HG03558 (cell line): ENCODE data around the gene PIK3C2A.

Experiments used
- ATAC-seq: cut with Tn5 transposase; IDR thresholded peaks from one replicate; pipeline ENCODE4 v1.9.1; 2021; ENCODE audit warnings: moderate number of reproducible peaks; ENCODE audit not compliant: unreplicated experiment; ENCODE audit errors: extremely low read depth

The PIK3C2A gene

DNA sequence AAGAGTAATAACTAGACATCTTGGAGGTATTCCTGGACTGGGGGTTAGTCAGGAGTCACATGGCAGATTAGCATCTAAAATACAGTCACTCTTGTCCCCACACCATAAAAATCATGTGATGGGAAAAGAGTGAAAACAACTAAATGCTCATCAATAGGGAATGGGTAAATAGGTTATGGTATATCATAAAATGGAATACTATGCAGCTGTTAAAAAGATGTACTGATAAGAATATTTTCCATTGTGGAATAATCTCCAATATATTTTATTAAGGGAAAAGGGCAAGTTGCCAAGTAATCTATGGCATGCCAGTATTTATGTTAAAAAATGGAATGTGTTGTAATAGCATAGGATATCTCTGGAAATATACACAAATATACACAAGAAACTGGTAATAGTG lies 6.6 kb upstream of the PIK3C2A start:
- ATAC-seq = no peak

DNA sequence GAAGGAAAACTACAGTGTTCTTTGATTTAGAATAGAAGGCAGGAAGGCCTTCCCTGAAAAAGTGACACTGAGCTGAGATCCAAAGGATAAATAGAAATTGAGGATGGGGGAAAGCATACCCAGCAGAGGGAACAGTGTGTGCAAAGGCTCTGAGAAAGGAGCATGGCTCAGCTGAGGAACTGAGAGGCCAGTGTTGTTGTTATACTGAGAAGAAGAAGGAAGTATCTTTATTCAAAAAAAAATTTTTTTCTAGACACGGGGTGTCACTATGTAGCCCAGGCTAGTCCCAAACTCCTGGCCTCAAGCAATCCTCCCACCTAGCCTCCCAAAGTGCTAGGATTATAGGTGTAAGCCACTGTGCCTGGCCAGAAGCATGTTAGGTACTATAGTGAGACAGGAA lies 3.5 kb upstream of the PIK3C2A start:
- no peak for ATAC-seq

DNA sequence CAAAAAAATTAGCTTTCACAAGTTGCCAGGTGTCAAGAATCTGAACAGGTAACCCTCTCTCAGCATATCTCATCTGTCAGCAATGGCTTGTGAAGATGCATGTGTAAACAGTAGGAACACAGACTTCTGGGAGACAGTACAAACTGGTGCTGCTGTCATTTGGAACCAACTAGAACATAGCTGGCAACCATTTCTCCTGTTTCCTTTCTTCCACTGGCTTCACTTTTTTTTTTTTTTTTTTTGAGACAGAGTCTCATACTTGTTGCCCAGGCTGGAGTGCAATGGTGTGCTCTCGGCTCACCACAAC lies 2.1 kb upstream of the PIK3C2A start:
- no peak for ATAC-seq

DNA sequence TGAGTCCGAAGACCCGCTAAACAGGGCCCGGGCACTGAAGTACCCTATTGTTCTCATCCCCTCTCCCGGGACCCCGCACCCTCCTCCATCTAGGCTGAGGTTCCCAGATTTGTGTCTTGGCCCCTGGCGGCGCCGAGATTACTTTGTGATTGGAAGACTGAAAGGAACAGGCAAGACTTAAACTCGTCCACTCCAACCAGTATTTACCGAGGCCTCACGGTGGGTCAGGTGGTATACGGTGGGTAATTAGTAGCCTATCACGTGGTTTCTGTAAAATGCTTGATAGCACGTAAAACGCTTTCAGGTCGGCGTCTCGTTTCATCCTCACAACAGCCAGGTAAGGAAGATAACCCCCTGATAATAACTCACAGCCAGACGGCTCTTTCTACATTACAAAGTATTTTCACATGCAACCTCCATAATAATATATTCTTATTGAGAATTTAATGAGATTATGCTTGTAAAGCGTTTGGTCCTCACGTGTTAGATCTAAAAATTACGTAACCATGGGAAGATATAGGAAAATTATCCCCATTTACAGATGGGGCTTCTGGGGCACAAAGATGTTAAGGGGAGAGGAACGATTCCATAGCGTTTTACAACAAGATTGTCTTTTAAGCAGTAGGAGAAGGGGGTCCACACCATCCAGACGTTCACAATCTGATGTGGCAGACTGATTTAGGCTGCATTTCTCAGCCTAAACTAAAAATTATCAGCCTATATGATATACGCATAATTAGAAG lies 642 bp upstream of the PIK3C2A start:
- peak; percentile 34 for ATAC-seq

DNA sequence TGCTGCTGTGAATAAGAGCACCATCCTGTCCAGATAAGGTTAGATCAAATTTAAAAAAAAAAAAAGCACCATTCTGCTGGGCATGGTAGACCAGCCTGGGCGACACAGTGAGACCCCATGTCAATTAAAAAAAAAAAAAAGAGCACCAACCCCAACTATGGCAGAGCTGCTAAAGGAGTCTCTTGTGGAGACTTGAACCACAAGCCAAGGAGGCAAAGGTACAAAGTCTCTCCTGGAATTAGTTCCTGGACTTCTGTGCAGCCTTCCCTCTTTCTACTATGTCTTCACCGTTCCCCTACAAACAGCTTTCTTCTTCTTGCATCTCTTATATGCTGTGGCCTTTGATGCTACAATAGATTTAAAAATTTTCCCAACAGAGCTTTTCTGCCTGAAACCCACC lies 1.3 kb downstream of the PIK3C2A start:
- ATAC-seq = no peak

DNA sequence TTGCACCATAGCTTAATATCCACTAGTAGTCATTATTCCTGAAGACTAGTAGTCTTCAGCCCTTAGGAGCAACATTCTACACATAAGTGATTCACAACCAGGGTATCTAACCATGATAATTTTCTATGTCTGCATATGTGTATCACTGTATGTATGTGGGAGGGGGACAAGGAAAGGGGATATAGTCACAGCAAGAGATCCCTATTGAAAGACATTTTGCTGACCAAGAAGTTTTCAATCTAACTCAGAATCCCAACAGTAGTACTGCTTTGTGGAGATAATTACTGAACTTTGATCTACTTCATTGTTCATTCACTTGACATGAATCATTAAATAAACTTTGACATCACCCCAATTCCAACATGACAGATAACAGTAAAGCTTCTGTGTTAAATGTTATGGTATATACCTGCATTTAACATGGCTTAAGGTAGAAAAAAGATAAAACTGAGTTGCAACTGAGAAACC lies 10.3 kb downstream of the PIK3C2A start:
- ATAC-seq = no peak

DNA sequence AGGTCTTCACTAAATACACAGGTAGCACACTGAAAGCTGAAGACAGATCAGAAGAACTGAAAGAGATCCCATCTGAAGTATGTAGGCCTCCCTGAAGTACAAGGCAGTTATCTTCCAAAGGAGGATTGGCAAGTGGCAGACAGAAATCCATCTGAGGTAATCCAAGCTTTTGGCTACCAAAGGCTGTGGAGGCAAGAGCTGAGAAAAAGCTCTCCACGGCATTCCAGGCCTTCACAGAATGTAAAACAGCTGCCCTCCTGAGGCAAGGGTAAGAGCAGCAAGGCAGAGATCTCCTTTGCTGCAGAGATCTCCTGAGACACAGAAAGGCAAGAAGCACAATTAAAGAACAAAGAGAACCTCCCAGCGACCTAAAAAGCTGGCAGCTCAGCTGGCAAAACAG lies 19.1 kb downstream of the PIK3C2A start:
- ATAC-seq = no peak

DNA sequence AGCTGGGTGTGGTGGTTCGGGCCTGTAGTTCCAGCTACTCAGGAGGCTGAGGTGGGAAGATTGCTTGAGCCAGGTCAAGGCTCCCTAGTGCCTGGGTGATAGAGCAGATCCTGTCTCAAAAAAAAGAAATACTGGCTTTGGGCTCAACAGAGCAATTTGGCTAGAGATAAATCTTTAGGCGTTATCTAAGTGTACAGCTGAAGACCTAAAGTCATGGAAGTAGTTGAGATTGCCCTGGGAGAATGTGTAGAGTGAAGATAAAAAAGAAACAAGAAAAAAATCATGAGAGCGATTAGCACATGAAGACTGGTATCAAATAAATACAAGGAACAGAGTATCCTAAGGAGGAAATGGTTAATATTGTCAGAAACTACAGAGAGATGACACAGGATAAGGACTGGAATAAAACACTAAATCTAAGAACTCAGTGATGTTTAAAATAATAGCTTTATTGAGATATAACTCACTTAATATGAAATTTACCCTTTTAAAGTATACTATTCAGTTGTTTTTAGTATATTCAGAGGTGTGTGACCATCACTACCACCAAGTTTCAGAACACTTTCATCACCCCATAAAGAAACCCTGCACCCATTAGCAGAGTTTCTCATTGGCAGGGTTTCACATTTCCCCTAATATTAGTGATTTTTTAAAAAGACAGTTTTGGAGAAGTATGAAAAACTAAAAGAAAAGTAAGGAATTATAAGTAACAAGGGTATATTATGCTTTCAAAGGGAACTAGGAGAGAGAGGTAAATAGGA lies 20.7 kb downstream of the PIK3C2A start:
- no peak for ATAC-seq

DNA sequence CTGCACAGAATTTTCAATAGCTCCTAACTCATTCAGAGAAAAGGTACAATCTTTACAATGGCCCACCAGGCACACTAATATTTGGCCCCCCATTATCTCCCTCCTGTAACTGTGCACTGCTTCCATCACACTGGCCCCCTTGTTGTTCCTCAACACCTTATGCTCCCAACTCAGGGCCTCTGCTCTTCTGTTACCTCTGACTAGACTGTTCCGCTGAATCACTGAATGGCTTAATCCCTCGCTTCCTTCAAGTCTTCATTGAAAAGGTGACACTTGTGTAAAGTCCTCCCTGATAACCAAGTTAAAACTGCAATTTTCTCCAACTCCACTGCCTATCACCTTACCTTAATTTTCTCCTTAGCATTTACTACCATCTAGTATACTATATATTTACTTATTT lies 21.8 kb downstream of the PIK3C2A start:
- no peak for ATAC-seq

DNA sequence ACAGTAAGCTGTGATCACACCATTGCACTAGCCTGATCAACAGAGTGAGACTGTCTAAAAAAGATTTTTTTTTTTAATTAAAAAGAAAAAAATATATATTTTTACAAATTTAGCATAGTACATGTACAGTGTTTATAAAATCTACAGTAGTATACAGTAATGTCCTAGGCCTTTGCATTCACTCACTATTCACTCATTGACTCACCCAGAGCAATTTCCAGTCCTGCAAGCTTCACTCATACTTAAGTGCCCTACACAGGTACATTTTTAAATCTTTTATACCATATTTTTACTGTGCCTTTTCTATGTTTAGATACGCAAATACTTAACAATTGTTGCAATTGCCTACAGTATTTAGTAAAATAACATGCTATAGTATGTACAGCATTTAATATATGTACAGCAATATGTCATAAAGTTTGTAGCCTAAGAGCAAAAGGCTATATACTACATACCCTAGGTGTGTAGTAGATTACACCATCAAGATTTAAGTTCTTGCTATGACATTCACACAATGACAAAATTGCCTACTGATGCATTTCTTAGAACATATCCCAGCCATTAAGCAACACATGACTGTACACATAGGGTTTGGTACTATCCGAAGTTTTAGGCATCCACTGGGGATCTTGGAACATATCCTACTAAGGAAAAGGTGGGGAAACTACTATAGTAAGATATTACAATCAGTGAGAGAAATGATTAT lies 22.8 kb downstream of the PIK3C2A start:
- ATAC-seq = no peak

DNA sequence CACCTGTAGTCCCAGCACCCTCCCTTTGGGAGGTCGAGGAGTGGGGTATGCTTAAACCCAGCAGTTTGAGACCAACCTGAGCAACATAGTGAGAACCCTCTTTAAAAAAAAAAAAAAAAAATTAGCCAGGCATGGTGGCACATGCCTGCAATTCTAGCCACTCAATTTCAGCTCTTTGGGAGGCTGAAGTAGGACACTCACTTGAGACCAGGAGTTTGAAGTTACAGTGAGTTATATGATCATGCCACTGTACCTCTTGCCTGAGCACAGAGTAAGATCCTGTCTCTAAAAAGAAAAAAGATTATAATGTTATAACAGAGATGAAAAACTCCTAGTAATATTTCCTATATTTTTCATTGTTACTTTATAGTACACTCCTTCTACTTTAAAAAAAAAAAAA lies 23.9 kb downstream of the PIK3C2A start:
- no peak for ATAC-seq

DNA sequence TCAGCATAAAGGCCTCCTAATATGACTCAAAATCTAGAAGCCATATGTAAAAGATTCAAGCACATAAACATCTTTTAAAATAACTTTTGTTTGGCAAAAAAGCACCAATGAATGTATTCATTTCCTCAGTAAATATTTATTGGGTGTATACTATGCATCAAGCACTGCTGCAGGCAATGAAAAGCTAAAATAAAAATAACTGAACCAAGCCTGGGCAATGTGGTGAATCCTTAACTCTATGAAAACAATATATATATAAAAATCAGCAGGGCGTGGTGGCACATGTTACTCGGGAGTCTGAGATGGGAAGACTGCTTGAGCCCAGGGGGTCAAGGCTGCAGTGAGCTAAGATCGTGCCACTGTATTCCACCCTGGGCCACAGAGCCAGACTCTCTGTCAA lies 27.8 kb downstream of the PIK3C2A start:
- ATAC-seq = no peak

DNA sequence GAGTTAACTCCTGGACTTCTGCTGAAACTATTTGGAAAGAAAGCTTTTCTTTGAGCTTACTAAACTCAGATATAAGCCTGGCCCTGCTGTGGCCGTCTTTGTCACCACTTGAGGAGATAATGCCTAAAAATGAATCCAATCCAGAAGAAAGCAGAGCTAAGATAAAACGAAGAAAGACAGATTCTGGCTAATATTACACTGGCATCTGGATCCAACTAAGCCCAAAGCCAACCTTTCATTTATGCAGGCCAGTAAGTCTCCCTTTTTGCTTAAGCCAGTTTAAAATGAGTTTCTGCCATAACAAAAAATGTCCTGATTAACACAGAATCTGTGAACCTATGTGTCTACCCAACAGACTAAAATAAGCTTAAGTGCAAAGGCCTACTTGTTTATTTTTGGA lies 34.5 kb downstream of the PIK3C2A start:
- no peak for ATAC-seq

DNA sequence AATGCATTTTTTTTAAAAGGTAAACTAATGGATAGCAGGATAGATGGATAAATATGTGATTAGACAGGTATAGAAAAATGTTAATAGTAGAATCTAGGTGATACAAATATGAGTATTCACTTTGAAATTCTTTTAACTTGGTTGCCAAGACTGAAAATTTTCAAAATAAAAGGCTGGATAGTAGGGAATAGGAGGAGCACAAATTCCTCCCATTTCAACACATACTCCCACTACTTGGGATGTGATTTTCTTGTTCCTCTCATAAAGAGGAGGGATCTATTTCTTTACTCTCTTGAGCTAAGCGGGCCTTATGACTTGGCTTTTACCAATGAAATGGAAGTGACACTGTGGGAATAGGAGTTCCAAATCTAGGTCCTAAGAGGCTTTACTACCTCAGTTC lies 35.9 kb downstream of the PIK3C2A start:
- no peak for ATAC-seq

DNA sequence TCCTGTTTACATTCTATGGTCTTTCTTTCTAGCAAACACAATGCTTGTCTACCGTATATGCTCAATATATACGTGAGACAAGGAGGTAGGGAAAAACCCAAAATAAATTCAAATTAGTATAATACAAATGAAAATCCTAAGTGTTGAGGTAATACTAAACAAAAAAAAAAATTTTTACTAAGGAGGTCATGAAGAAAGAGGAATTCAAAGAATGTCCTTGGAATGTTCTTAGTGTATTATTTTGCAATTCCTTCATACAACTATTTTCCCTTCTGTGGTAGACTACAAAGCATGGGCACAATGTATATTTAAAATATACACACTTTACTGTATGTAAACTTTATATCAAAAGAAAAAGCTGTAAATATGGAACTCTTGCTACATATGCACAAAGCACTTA lies 36.4 kb downstream of the PIK3C2A start:
- ATAC-seq = no peak

DNA sequence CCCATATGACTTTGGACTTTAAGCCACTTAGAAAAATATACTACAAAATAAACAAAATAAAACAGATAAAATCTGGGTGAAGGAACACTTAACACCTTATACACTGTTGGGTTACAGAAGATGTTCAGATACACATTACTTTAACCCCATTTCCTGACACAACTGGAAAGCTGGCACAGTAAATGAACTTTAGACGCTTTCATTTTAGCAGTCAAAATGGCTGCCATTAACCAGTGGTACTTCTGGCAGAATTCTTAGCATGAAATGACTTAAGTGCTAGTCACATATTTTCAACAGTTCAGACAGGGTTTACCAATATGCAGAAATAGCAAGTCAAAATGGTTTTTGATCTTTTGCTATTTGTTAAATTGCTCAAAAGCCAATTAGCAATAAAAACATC lies 37.9 kb downstream of the PIK3C2A start:
- ATAC-seq = no peak

DNA sequence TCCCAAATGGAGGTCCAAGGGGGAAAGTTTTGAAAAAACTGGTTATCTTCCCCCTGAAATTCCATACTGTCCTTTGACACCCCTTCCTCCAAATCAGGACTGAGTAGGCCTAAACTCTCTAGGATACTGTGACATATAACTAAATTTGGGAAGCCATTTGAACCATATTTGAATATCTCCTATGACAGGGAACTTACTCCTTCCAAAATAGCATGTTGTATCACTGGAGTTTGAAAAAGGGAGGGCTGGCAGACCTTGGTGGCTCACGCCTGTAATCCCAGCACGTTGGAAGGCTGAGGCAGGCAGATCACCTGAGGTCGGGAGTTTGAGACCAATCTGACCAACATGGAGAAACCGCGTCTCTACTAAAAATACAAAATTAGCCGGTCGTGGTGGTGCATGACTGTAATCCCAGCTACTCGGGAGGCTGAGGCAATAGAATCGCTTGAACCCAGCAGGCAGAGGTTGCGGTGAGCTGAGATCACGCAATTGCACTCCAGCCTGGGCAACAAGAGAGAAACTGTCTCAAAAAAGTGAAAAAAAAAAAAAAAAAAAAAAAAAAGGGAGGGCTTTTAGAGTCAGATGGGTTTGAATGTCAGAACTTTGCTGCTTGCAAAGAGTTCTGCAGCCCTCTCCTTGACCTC lies 42.4 kb downstream of the PIK3C2A start:
- ATAC-seq = no peak

DNA sequence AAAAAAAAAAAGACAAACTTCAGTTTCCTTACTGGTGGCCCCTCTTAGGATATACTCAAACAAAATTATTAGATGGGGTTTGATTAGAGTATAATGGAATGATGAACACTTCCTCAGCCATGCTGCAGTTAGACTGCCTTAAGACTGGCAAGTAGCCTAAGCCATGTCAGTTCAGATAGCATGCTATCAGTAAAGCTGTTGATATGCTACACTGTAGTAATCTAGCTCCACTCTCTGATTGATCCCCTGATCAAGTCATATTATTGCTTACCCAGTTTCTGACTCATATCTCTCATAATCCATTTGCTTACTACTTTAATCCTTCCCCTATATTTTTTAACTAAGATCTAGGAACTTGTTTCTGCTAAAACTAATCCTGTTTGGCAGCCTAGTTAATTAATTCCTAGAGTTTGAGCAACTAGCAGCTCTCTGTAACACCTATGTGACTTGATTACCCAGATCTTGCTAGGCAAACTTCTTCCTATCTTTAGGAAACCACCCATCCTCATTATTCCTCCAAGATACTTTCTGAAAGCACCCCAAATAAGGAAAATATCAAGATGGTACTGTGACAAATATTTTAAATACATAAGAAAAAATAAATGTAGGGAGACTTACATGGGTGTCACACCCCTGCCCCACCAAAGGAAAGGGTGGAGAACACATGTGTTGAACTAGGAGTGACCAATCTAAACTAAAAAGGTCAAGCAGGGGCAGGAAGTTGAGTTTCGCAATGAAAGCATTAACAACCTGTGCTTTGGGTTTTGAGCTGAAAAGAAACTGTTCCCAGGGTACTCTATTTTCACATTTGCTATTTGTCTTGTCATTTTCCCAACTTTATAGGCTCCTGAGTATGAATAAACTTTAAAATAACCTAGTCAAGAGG lies 43.2 kb downstream of the PIK3C2A start:
- ATAC-seq = no peak

DNA sequence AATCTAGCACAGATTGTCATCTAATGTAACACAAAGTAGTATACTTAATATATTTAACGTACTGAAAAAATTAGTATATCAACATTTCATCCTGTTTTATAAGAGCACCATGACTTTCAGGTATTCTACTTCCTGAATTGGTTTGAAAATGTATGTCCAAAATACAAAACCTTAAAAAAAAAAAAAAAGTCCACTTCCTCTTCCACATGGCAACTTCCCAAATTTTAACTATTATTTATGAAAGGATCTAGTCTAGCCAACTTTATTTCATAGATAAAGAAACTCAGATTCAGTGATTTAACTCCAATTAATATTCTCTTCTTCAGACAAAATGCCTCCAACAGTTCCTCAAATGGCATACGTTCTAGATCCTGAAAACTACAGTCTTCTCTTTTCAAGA lies 44.0 kb downstream of the PIK3C2A start:
- no peak for ATAC-seq

DNA sequence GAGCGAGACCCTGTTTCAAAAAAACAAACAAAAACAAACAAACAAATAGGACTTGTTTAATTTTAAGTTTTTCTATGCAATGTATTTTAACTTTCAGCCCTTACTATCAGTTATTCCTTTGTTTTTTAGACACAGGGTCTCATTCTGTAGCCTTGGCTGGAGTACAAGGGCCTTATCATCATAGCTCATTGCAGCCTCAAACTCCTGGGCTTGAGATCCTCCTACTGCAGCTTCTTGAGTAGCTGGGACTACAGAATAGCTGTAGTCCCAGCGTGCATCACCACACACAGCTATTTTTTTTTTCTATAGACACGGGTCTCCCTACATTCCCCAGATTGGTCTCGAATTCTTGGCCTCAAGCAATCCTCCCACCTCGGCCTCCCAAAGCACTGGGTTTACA lies 44.5 kb downstream of the PIK3C2A start:
- no peak for ATAC-seq
